ENCODE data around the gene ARL4D.
"Not testable (repeated sequence)": the region's sequence is repeated elsewhere in the genome, so short reads cannot be mapped to it uniquely, and the experiment has no call there.

ARL4D gene

GRCh38 chr17:43363181-43363925 lies 35.4 kb upstream of the ARL4D start:
- Mint-ChIP-seq H3K27ac (peak overlapping the region; percentile 62 to 72), H3K9me3 (peaks cover 0 to 2% of the 10 kb centered on the region in 2 donors), H3K27me3 (peaks cover 6 to 9% of the 10 kb centered on the region in 2 donors), H3K4me3 (peak overlapping the region in 1 of 2 donors; percentile 24), H3K4me1 (ENCODE audit: low read depth in 2 of 2) (peaks cover 34 to 43% of the 10 kb centered on the region in 2 donors), H3K36me3 (ENCODE audit: insufficient read depth) (peaks cover 68% of the 10 kb centered on the region)
- ATAC-seq (replicated peaks) (no peak), DNase-seq (no peak)

GRCh38 chr17:43363926-43364285 lies 34.9 kb upstream of the ARL4D start:
- H3K27ac Mint-ChIP-seq: peak overlapping the region; percentile 72 to 78
- DNase-seq (no peak), ATAC-seq (replicated peaks) (no peak)
- peaks cover 6 to 9% of the 10 kb centered on the region in 2 donors for H3K27me3 Mint-ChIP-seq
- H3K4me3 Mint-ChIP-seq: peak overlapping the region in 1 of 2 donors; percentile 24
- H3K4me1 Mint-ChIP-seq (ENCODE audit: low read depth in 2 of 2): peaks cover 34 to 46% of the 10 kb centered on the region in 2 donors
- peaks cover 73% of the 10 kb centered on the region for H3K36me3 Mint-ChIP-seq (ENCODE audit: insufficient read depth)
- H3K9me3 Mint-ChIP-seq: peaks cover 0 to 2% of the 10 kb centered on the region in 2 donors

- peaks cover 64% of the 10 kb centered on the region for H3K36me3 Mint-ChIP-seq (ENCODE audit: insufficient read depth)
- DNase-seq: no peak
- ATAC-seq (replicated peaks): no peak
- peaks cover 6 to 9% of the 10 kb centered on the region in 2 donors for H3K27me3 Mint-ChIP-seq
- H3K4me1 Mint-ChIP-seq (ENCODE audit: low read depth in 2 of 2): peaks cover 36 to 46% of the 10 kb centered on the region in 2 donors
- H3K27ac Mint-ChIP-seq: peak overlapping the region; percentile 49 to 78
- H3K9me3 Mint-ChIP-seq: peaks cover 0 to 2% of the 10 kb centered on the region in 2 donors
- no peak overlapping the region for H3K4me3 Mint-ChIP-seq
Measured at GRCh38 chr17:43365356-43365755, 33.4 kb upstream of the ARL4D start.

- not testable (repeated sequence) for H3K27me3 Mint-ChIP-seq; ATAC-seq (replicated peaks); H3K9me3 Mint-ChIP-seq; H3K27ac Mint-ChIP-seq; H3K4me3 Mint-ChIP-seq; DNase-seq
- Mint-ChIP-seq H3K4me1 (ENCODE audit: low read depth in 2 of 2) (peaks cover 33 to 43% of the 10 kb centered on the region in 2 donors), H3K36me3 (ENCODE audit: insufficient read depth) (peaks cover 58% of the 10 kb centered on the region)
Measured at GRCh38 chr17:43365921-43366320, 32.9 kb upstream of the ARL4D start.

GRCh38 chr17:43366891-43367736 lies 31.7 kb upstream of the ARL4D start:
- Mint-ChIP-seq H3K27ac (peak overlapping the region; percentile 100), H3K9me3 (no peaks in the 10 kb centered on the region), H3K27me3 (no peaks in the 10 kb centered on the region), H3K4me1 (ENCODE audit: low read depth in 2 of 2) (peaks cover 26 to 33% of the 10 kb centered on the region in 2 donors), H3K4me3 (peak overlapping the region; percentile 80 to 89), H3K36me3 (ENCODE audit: insufficient read depth) (peaks cover 47% of the 10 kb centered on the region)
- no peak for DNase-seq
- no peak for ATAC-seq (replicated peaks)

- H3K4me3 Mint-ChIP-seq: peak overlapping the region; percentile 80 to 89
- H3K4me1 Mint-ChIP-seq (ENCODE audit: low read depth in 2 of 2): peaks cover 26 to 31% of the 10 kb centered on the region in 2 donors
- H3K27ac Mint-ChIP-seq: peak overlapping the region; percentile 100
- H3K9me3 Mint-ChIP-seq: no peaks in the 10 kb centered on the region
- peaks cover 40% of the 10 kb centered on the region for H3K36me3 Mint-ChIP-seq (ENCODE audit: insufficient read depth)
- no peaks in the 10 kb centered on the region for H3K27me3 Mint-ChIP-seq
- no peak for DNase-seq
- peak; percentile 49 for ATAC-seq (replicated peaks)
Measured at GRCh38 chr17:43367737-43368242, 31.0 kb upstream of the ARL4D start.

- Mint-ChIP-seq H3K27me3 (no peaks in the 10 kb centered on the region), H3K4me1 (ENCODE audit: low read depth in 2 of 2) (peaks cover 22 to 31% of the 10 kb centered on the region in 2 donors), H3K36me3 (ENCODE audit: insufficient read depth) (peaks cover 32% of the 10 kb centered on the region), H3K27ac (peak overlapping the region; percentile 100), H3K9me3 (no peaks in the 10 kb centered on the region), H3K4me3 (peak overlapping the region; percentile 80 to 89)
- peak; percentile 46 for ATAC-seq (replicated peaks)
- peak; percentile 36 to 52 (median 40) for DNase-seq
Measured at GRCh38 chr17:43368740-43369506, 29.9 kb upstream of the ARL4D start.

GRCh38 chr17:43369986-43370385 lies 28.8 kb upstream of the ARL4D start:
- H3K9me3 Mint-ChIP-seq: no peaks in the 10 kb centered on the region
- DNase-seq (no peak), ATAC-seq (replicated peaks) (no peak)
- peak overlapping the region; percentile 100 for H3K27ac Mint-ChIP-seq
- peaks cover 28% of the 10 kb centered on the region for H3K36me3 Mint-ChIP-seq (ENCODE audit: insufficient read depth)
- H3K27me3 Mint-ChIP-seq: no peaks in the 10 kb centered on the region
- H3K4me3 Mint-ChIP-seq: peak overlapping the region; percentile 80 to 89
- H3K4me1 Mint-ChIP-seq (ENCODE audit: low read depth in 2 of 2): peaks cover 23 to 31% of the 10 kb centered on the region in 2 donors

- Mint-ChIP-seq H3K36me3 (ENCODE audit: insufficient read depth) (peaks cover 28% of the 10 kb centered on the region), H3K4me3 (no peak overlapping the region), H3K27ac (peak overlapping the region; percentile 5 to 28), H3K4me1 (ENCODE audit: low read depth in 2 of 2) (peaks cover 25 to 27% of the 10 kb centered on the region in 2 donors), H3K27me3 (no peaks in the 10 kb centered on the region), H3K9me3 (no peaks in the 10 kb centered on the region)
- no peak for DNase-seq
- ATAC-seq (replicated peaks): no peak
Measured at GRCh38 chr17:43371227-43371821, 27.5 kb upstream of the ARL4D start.

- Mint-ChIP-seq H3K27me3 (no peaks in the 10 kb centered on the region), H3K27ac (no peak overlapping the region), H3K36me3 (ENCODE audit: insufficient read depth) (peaks cover 21% of the 10 kb centered on the region), H3K4me1 (ENCODE audit: low read depth in 2 of 2) (peaks cover 22 to 27% of the 10 kb centered on the region in 2 donors), H3K9me3 (no peaks in the 10 kb centered on the region), H3K4me3 (no peak overlapping the region)
- DNase-seq: no peak
- no peak for ATAC-seq (replicated peaks)
Measured at GRCh38 chr17:43372273-43372911, 26.4 kb upstream of the ARL4D start.

GRCh38 chr17:43373356-43373755 lies 25.4 kb upstream of the ARL4D start:
- Mint-ChIP-seq H3K27ac (no peak overlapping the region), H3K4me1 (ENCODE audit: low read depth in 2 of 2) (peaks cover 13 to 17% of the 10 kb centered on the region in 2 donors), H3K4me3 (no peak overlapping the region), H3K36me3 (ENCODE audit: insufficient read depth) (peaks cover 12% of the 10 kb centered on the region), H3K9me3 (no peaks in the 10 kb centered on the region), H3K27me3 (no peaks in the 10 kb centered on the region)
- DNase-seq (no peak), ATAC-seq (replicated peaks) (no peak)

- not testable (repeated sequence) for DNase-seq; H3K36me3 Mint-ChIP-seq (ENCODE audit: insufficient read depth); H3K4me1 Mint-ChIP-seq (ENCODE audit: low read depth in 2 of 2); ATAC-seq (replicated peaks); H3K9me3 Mint-ChIP-seq; H3K27me3 Mint-ChIP-seq
- Mint-ChIP-seq H3K27ac (peak overlapping the region; percentile 62 to 75), H3K4me3 (peak overlapping the region; percentile 29 to 34)
Measured at GRCh38 chr17:43375915-43376314, 22.9 kb upstream of the ARL4D start.

Measured in effector memory CD8-positive, alpha-beta T cell (primary cell).